Eye (tissue), 1 donor: ENCODE data around the gene MYH14.
"Not testable (repeated sequence)": the region's sequence is repeated elsewhere in the genome, so short reads cannot be mapped to it uniquely, and the experiment has no call there.

Experiments
- DNase-seq: peaks from one replicate; pipeline ENCODE4 v3.0.0-alpha.2; 2015

Gene MYH14

GRCh38 chr19:50322931-50323781, 119.7 kb downstream of the MYH14 start:
- no peak for DNase-seq

DNA sequence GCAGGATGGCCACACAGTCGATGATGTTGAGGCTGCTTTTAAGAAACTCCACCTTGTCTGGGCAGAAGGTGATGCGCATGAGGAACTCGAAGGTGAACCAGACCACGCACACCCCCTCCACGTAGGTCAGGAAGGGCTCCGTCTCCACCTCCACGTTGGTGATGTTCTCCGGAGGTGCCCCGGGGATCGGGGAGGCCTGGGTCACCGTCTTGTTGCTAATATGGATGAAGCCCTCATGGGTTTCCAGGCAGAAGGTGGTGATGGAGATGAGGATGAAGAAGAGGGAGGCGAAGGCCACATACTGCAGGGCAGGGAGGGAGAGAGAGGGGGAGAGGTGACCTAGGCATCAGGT, 120.3 kb downstream of the MYH14 start:
- no peak for DNase-seq

DNA sequence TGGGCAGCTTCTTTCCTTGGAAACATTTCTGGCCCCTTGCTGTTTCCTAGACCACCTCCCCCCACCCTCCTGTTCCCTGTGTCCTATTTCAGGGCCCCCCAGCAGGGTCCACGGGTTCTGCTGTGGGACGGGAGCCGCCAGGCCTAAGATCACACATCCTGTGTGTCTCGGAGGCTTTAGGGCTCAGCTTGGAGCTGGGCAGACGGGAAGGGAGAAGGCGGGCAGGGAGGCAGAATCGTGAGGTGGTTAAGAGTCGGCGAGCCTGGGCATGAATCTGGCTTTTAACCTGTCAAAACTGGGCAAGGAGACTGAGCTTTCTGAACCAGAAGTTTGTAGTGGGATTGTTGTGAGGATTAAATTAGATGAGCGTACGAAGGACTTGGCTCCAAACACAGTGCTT, 120.9 kb downstream of the MYH14 start:
- DNase-seq, result no peak

DNA sequence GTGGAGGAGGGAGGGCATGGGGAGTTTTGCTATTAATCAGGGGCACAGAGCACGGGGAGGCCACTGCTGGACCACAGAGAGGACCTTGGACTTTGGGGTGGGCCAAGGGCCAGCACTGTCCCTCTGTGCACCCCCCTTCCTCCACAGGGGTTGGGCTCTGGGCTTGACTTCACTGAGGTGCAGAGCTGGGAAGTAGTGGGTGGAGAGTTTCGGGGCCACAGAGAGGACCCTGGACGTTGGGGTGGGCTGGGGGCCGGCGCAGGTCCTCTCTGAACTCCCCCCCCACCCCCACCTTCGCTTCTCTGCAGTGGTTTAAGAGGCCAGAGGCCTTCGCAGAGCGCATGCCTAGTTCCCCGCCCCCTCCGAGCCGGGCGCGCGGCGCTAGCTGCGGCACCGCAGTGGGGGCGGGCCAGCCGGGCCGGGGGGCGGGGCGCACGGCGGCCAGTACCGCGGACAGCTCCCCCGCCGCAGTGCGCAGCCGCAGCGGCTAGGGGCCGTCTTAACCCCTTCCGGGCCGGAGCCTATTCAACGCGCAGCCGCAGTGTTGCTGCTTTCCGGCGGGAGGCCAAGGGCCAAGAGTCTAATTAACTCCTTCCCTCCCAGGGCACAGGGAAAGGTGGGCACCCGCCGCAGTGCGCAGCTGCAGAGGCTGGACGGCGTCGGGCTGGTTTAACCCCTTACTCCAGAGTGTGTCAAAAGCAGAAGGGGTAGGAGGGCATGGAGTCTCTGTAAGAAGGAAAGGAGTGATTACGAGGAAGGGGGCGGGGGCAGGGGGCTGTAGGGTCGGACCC, 122.1 kb downstream of the MYH14 start:
- DNase-seq, result peak; percentile 94

DNA sequence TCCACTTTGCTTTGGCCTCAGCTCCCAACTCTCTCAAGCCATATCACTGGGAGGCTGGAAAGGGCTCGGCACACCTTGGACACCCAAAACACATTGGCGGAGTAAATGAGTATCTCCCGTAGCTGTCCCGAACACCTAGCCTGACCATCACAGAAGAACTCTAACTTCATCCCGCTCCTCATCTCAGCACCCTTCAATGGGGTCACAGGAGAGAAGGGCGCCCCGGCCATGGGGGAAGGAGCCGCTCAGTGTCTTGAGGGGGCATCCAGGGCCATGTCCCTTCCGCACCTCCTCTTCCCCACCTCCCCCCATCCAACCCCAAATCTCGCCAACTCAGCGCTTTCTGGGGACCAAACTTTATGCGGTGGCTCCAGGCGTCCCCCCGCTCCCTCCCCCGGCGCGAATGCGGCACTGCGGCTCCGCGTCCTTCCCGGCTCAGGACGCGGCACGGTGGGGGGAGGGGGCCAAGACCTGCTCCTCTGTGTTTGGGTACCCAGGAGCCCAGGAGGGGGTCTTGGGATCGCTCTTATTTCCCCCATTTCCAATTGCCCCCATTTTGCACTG, 122.8 kb downstream of the MYH14 start:
- no peak for DNase-seq

- peak; percentile 5 for DNase-seq
Observed at GRCh38 chr19:50327013-50327412, 123.6 kb downstream of the MYH14 start.

DNA sequence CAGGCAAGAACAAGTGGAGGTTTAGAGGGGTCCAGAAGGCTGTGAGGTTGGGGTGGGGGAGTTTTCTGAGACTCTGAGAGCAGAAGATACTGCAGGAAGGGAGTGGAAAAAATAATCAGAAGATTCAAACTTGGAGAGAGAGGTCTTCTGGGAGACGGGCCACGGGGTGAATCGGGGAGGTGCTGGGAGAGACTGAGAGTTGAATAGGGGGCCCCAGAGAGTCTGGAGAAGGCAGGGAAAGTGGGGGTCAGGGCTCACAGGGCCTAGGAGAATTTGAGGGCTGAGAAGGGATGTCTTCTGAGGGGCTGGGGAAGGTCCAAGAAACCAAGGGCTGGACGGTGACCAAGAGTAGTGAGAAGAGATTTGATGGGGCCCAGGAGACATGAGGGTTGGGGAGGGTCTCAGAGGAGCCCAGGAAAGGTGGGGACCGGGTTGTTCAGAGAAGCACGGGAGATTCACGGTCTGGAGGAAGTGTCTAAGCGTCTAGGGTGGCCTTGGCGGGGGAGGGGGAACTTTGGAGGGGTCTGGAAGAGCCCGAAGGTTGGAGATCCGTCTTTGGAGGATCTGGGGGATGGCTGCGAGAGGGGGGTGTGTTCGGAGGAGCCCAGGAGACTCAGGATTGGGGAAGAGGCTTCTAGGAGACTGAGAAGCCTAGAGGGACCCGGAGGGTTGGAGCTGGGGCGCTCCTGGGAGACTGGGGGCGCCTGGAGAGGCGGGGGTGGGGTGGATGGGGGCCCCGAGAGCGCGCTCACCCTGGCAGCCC, 124.2 kb downstream of the MYH14 start:
- no peak for DNase-seq

- peak; percentile 66 for DNase-seq
Observed at GRCh38 chr19:50328224-50328872, 124.9 kb downstream of the MYH14 start.

DNA sequence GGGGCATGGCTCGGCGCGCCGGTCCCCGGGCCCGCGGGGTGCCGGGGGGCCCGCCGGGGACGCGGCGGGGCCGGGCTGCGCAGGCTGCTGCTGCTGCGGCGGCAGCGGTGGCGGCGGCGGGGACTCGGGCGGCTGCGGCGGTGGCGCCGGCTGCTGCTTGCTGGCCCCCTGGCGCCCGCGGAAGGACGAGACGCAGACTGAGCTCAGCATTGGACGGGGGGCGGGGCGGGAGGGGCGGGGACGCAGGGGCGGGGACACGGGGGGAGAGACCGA, 125.4 kb downstream of the MYH14 start:
- DNase-seq, result no peak

- peak; percentile 100 for DNase-seq
Observed at GRCh38 chr19:50329146-50329925, 125.9 kb downstream of the MYH14 start, which contains the start of gene KCNC3. TSS of gene KCNC3 (minus strand) at chr19:50329377. CDS start at chr19:50329082, 295 bp downstream.

GRCh38 chr19:50329926-50330294, 126.5 kb downstream of the MYH14 start:
- DNase-seq, result not testable (repeated sequence)

GRCh38 chr19:50330365-50331078, 127.1 kb downstream of the MYH14 start:
- peak; percentile 96 for DNase-seq

- DNase-seq, result peak; percentile 23
Observed at GRCh38 chr19:50331221-50331993, 128.0 kb downstream of the MYH14 start.

- DNase-seq, result no peak
Observed at GRCh38 chr19:50331994-50332243, 128.5 kb downstream of the MYH14 start.

DNA sequence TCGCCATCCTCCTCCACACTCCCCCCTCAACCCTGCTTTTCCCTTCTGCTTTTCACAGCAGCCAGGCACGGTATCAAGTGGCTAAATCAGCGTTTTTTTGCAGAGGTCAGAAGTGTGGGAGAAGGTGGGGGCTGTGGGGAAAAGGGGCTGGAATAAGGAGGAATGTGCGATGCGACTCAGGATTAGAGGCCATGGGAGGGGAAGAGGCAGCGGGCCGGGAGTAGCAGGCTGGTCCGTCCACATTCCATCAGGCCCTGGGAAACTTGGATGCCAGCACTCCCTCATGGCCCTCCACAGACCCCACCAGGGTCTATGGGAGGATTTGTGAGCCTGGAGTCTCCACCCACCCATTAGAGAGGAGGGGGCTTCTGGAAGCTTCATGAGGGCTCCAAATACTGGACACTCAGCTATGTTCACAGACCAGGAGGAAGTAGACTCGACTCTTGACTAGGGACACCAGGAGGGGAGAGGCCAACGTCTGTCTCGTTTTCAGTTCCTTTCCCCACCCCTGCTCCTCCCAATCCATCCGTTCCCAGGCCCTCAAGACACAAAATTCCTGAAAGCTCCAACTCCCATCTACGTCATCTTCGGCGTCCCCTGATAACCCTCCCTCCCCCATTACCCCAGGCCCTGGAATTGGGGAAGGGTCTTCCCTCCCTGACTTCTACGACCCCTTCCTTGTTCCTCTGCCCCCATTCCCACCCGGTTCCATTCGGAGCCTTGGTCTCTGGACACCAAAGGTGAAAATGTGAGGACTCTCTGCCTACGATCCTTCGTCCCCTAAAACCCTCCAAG, 129.0 kb downstream of the MYH14 start:
- peak; percentile 82 for DNase-seq

GRCh38 chr19:50333235-50333736, 129.9 kb downstream of the MYH14 start:
- peak; percentile 98 for DNase-seq

DNA sequence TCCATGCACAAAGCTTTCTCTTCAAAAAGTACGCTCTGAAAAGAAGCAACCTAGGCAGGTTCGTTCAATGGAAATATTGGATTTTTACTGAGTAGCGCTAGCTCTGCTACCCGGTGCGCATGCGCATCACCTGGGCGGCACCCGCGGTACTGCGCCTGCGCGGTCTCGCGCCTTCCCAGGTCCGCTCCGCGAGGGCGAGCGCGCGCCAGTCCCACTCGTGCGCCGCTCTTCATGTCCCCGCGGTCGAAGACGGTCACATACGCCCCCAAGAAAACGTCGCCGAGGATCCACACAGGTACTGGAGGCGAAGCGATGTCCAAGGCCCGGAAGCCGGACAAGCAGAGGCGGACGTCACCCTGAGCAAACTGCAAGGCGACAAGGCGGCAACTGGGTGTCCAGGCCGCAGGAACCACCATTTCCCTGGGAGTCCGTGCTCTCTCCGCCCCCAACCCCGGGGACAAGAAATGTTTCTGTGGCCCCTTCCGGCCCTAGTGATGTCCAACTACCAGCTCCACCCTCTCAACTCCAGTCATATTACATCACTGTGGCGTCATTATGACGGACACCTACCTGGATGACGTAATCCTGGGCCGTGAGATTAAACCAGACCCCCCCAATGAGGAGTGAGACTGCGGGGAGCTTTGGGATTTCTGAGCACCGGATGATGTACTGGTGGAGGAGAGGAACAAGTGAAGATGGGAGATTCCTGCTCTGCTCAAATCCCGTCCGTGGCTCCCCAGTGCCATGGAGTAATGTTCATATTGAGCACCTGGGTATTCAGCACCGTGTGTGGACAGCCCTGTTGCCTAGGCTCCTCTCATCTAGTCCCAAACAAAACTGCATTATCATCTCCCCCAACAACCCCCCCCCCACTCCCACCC, 130.6 kb downstream of the MYH14 start:
- DNase-seq, result peak; percentile 97

- DNase-seq, result no peak
Observed at GRCh38 chr19:50334741-50335421, 131.5 kb downstream of the MYH14 start.
